Middle frontal gyrus (tissue), 1 donor: ENCODE measurements around the gene NAGA.
"Not testable (repeated sequence)": the region's sequence is repeated elsewhere in the genome, so short reads cannot be mapped to it uniquely, and the experiment has no call there.

Experiments
- DNase-seq: peaks from one replicate; pipeline ENCODE4 v3.0.0-alpha.2; 2015; ENCODE audit warnings: low spot score; ENCODE audit errors: extremely low spot score

NAGA gene

GRCh38 chr22:42076764-42077485, 6.3 kb upstream of the NAGA start:
- DNase-seq: no peak

- DNase-seq: no peak
Observed at GRCh38 chr22:42074846-42075676, 4.4 kb upstream of the NAGA start.

- no peak for DNase-seq
Observed at GRCh38 chr22:42074132-42074811, 3.7 kb upstream of the NAGA start, which contains the start of gene PHETA2. TSS of gene PHETA2 (plus strand) at chr22:42074248. CDS start at chr22:42077294, 3,046 bp downstream.

- DNase-seq: no peak
Observed at GRCh38 chr22:42073621-42074041, 3.0 kb upstream of the NAGA start.

- DNase-seq: no peak
Observed at GRCh38 chr22:42072606-42073330, 2.2 kb upstream of the NAGA start.

GRCh38 chr22:42071508-42071907, 896 bp upstream of the NAGA start:
- not testable (repeated sequence) for DNase-seq

GRCh38 chr22:42069801-42070516, 653 bp downstream of the NAGA start:
- no peak for DNase-seq

GRCh38 chr22:42068291-42068690, 2.3 kb downstream of the NAGA start:
- no peak for DNase-seq

- no peak for DNase-seq
Observed at GRCh38 chr22:42067671-42068251, 2.9 kb downstream of the NAGA start.

- DNase-seq: no peak
Observed at GRCh38 chr22:42066937-42067336, 3.7 kb downstream of the NAGA start.

- no peak for DNase-seq
Observed at GRCh38 chr22:42066126-42066761, 4.4 kb downstream of the NAGA start.

- no peak for DNase-seq
Observed at GRCh38 chr22:42065438-42066125, 5.0 kb downstream of the NAGA start.

- DNase-seq: no peak
Observed at GRCh38 chr22:42064629-42065028, 6.0 kb downstream of the NAGA start.

- DNase-seq: no peak
Observed at GRCh38 chr22:42062506-42063170, 8.0 kb downstream of the NAGA start.

- DNase-seq: no peak
Observed at GRCh38 chr22:42061041-42061440, 9.6 kb downstream of the NAGA start.

GRCh38 chr22:42060489-42060888, 10.1 kb downstream of the NAGA start:
- DNase-seq: no peak

GRCh38 chr22:42056757-42057511, 13.7 kb downstream of the NAGA start:
- no peak for DNase-seq

- DNase-seq: no peak
Observed at GRCh38 chr22:42052765-42053164, 17.8 kb downstream of the NAGA start.
